Hindlimb muscle (tissue), 1 donor: ENCODE results near the gene PHOSPHO1. TPM values are rescaled to one million over a fixed set of nuclear protein-coding genes. Genes with fewer than 3 reads are reported as not detected.
"Not testable (repeated sequence)": the region's sequence is repeated elsewhere in the genome, so short reads cannot be mapped to it uniquely, and the experiment has no call there.

Experiments used
- DNase-seq: peaks from one replicate; pipeline ENCODE4 v3.0.0-alpha.2; 2013
- polyA plus RNA-seq: library from polyadenylated mRNA; unstranded; fragments of 120-200 nt; gene quantifications from one replicate; pipeline ENCODE4 v1.2.1, GENCODE V29; 2013; ENCODE audit not compliant: insufficient read length

Gene PHOSPHO1
- 19.9 TPM for polyA plus RNA-seq

- DNase-seq, result peak; percentile 85
Observed at GRCh38 chr17:49230636-49231562, at the start of gene PHOSPHO1. Gene PHOSPHO1 (minus strand): TSS chr17:49230787. CDS start chr17:49226691, 4,096 bp downstream.

- no peak for DNase-seq
Observed at GRCh38 chr17:49280061-49280460, 49.5 kb upstream of the PHOSPHO1 start.

GRCh38 chr17:49279263-49280015 lies 48.9 kb upstream of the PHOSPHO1 start:
- not testable (repeated sequence) for DNase-seq

- DNase-seq, result no peak
Observed at GRCh38 chr17:49278076-49278475, 47.5 kb upstream of the PHOSPHO1 start.

GRCh38 chr17:49277638-49278037 lies 47.1 kb upstream of the PHOSPHO1 start:
- DNase-seq, result no peak

GRCh38 chr17:49275981-49276380 lies 45.4 kb upstream of the PHOSPHO1 start:
- not testable (repeated sequence) for DNase-seq

GRCh38 chr17:49269356-49269755 lies 38.8 kb upstream of the PHOSPHO1 start:
- DNase-seq, result no peak

- no peak for DNase-seq
Observed at GRCh38 chr17:49267912-49268311, 37.3 kb upstream of the PHOSPHO1 start.

GRCh38 chr17:49266233-49266632 lies 35.6 kb upstream of the PHOSPHO1 start:
- DNase-seq, result no peak

- DNase-seq, result not testable (repeated sequence)
Observed at GRCh38 chr17:49261540-49261939, 31.0 kb upstream of the PHOSPHO1 start.

GRCh38 chr17:49260817-49261291 lies 30.3 kb upstream of the PHOSPHO1 start:
- peak; percentile 36 for DNase-seq

- DNase-seq, result peak; percentile 58
Observed at GRCh38 chr17:49260011-49260816, 29.6 kb upstream of the PHOSPHO1 start.

- no peak for DNase-seq
Observed at GRCh38 chr17:49259663-49260010, 29.1 kb upstream of the PHOSPHO1 start.

GRCh38 chr17:49258394-49258793 lies 27.8 kb upstream of the PHOSPHO1 start:
- DNase-seq, result no peak

GRCh38 chr17:49255125-49255524 lies 24.5 kb upstream of the PHOSPHO1 start:
- DNase-seq, result no peak

GRCh38 chr17:49254066-49254465 lies 23.5 kb upstream of the PHOSPHO1 start:
- no peak for DNase-seq

GRCh38 chr17:49252148-49252695 lies 21.6 kb upstream of the PHOSPHO1 start:
- DNase-seq, result no peak

GRCh38 chr17:49249890-49250522 lies 19.4 kb upstream of the PHOSPHO1 start:
- no peak for DNase-seq

- no peak for DNase-seq
Observed at GRCh38 chr17:49249292-49249794, 18.8 kb upstream of the PHOSPHO1 start.

GRCh38 chr17:49247944-49248343 lies 17.4 kb upstream of the PHOSPHO1 start:
- DNase-seq, result no peak

GRCh38 chr17:49244839-49245238 lies 14.3 kb upstream of the PHOSPHO1 start:
- no peak for DNase-seq
